OCI-M2 (cell line): ENCODE results near the gene TRPV6.

Experiments used
- DNase-seq: peaks from one replicate; lab custom pipeline; 2025; ENCODE audit not compliant: unreplicated experiment; lab: John Stamatoyannopoulos, UW

Gene TRPV6

DNA sequence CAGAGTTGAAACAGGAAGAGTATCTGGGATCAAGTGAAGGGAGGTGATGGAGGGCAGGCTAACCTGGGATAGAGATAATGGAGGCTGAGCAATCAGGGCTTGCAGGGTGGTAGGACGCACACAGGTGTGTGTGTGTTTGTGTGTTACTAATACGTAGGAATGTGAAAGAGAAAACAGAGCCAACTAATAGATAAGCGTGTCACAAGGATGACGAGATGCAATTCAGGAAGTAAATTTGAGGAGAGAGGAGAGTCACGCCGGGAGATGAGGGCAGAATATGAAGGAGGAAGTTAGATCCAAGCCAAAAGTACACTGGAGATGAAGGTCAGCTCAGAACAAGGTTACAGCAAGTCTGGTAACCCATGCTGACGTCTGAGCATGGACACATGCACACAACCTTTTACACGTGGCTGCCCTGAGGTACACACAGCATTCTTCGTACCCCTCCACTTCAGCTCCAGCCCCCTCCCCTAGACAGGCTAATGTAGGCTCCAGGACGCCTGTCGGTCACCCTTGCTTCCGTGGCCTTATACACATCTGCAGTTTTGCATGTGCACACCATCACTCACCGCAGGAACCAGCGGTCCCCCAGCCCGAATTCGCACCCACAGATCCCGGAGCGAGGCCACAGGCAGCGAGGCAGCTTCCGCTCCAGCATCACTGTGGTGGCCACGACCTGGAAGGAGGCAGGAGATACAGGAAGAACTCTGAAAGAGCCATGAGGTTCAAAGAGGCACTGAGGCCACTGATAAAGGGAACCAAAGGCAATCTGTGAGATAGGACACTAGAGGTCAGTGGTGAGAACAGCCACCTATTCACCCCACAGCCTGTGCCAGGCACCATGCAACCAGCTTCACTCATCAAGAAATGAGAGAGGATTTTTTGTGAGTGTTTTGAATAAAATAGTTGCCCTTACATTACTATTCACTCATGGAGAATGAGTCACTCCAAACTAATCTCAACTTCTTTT is 23.7 kb upstream of the TRPV6 start:
- DNase-seq = no peak

DNA sequence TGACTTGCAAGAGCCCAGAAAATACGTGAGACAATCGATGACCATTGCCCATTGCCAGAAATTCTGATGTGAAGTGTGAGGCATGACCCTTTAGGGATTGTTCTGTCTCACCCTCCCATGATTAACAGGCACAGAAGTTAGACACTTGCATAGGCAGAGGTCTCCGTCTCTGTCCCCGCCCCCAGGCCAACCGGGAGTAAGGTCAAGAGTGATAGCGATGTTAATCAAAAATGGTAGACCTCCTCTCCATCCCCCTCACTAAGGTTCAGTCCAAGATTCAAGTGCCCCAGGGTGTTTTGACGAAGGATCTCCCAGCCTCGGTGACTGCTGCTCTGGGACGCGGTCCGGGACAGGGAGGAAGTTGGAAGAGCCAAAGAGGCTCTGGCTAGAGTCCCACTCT is 22.7 kb upstream of the TRPV6 start:
- DNase-seq = no peak

DNA sequence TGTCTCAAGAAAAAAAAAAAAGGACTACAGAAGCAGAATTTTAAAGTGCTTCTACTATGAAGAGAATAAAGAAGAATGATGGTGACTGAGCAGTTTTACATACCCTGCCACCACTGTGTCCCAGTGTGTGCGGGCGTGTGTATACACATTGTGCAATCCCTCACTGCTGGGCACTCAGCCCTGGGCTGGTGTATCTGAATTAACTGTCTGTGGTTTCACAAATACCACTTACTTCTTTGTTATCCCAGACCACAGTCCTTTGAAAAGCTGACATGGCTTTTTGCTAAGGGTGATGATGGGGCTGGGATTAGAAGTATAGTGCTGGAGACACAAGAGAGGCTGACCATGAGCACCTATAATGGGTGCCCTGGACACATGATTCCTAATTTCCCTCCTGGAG is 21.1 kb upstream of the TRPV6 start:
- no peak for DNase-seq

DNA sequence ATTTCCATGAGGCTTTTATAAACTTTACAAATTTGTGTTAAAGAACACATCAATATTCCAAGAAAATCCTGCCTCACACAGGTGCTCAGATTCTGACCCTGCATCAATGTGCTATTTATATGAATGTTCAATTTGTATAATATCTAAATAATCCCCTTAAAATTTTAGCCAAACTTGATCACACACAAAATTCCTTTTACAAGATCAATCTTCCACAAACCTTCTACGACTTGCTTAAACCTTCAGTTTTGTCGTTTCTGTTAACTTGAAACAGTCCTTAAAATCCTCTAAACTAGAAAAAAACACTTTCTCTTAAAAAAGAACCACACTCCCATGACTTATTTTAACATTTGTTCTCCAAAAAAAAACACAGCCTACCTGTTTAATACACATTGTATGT is 20.2 kb upstream of the TRPV6 start:
- no peak for DNase-seq

DNA sequence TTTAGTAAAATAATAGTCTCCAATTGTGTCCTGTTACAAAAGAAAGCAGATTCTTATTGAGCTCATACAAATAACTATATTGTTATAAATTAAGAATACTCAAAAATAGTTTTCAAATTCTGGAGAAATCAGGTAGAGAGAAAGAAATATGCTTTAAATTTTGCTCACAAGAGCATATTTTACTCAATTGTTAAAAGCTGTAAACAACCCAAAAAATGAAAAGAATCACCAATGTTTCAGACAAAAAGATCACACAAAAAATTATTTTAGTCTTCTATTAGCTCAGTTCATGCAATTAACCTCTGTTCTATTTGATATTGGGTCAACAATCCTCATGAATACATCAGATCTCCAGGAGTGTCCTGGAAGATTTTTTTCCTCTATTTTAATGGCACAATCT is 18.6 kb upstream of the TRPV6 start:
- no peak for DNase-seq

DNA sequence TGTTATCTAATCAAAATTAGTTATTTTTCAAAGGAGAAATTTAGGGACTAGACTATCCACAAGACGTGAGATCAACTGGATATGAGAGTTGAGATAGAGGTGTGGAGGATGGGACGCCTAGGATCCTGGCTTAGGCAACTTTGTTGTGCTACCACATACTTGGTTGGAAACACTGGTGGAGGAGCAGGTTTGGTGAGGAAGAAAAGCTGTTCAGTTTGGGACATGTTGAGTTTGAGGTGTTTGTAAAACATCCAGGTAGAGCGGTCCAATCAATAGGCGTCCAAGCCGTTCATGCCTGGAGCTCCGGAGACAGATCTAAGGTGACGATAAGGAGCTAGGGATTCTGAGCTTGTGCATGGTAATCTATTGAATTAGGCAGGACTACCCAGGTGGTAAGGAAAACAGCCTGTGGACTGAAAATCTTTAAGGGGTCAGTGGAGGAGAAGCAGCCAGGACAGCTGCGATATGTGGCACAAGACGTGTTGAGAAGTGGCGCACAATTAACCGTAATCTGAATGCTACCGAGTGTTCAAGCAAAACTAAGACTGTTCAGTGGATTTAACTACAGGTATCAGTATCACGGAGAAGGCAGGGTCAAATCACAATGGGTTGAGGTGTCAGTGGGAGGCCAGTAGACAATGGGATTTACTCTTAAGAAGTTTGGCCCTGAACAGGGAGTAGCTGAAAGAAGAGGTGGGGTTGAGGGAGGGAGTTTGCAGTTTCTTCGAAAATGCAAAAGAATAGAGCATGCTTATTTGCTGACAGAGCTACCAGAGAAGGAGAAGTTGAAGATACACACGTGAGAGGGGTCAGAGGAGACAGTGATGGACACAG is 16.1 kb upstream of the TRPV6 start:
- no peak for DNase-seq

DNA sequence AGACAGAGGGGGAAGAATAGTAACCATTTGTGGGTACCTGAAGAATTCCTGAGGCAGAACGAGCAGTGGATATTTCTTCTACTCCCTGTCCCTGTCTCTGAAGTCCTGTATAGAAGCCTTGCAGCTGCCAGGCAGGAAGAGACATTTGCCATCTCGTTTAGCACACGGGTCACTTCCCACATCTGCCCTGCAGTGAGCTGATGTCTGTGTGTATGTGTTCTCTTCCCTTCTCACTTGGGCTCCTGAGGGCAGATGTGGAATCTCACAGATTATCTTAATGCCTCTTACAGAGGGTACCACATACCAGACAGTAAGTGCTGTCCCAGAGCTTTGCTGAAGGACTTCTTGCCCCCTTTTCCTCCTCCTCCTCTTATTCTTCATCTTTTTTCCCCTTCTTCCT is 14.1 kb upstream of the TRPV6 start:
- no peak for DNase-seq

DNA sequence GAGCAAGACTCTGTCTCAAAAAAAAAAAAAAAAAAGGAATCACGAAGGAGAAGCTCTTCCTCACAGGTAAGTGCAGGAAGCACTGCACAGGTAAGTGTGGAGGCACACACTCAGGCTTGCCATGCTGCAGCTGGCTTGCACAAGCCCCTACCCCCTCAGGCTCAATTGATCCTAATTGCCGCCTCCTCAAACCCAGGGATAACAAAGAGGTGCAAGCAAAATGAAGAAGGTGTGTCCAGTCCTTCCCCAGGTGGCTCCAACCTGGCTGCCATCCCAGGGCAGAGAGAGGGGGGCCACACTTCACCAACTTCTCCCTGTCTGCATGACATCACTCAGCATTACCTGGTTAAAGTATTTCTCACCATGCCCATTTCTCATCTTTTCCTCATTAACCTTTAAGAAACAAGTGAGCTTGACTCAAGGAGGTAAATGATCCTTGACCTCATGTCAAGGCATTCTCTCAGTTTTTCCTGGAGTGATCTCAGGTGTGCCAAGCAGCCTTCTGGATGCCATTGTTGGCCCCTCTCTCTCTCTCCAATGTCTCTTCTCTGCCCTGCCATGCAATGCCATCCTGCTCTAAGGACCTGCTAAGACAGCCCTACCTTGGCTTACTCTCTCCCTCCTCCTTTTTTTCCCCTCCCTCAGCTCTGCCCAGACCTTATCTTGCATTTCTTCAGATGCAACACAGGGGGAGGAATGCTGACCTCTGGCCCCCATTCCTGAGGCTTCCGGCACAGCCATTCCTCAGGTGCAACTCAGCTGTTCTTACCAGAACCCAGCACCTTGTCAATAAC is 13.0 kb upstream of the TRPV6 start:
- DNase-seq = no peak

DNA sequence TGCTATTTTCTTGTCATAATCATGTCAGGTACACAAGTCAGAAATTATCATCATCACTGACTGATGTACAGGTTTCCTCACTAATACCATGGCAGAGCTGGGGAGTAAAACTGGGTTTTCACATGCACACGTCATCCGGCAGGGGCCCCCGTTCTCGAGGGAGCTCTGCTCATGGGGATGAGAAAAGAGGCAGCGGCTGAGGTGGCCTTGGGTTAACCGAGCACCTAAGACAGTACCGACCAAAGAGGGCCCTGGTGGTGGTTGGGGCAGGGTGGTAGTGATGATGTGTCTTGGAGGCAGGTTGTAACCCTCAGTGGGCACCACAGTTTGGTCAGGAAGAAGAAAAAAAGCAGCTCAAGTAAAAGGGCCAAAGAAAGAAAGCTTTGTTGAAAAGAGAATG is 12.1 kb upstream of the TRPV6 start:
- DNase-seq = no peak

DNA sequence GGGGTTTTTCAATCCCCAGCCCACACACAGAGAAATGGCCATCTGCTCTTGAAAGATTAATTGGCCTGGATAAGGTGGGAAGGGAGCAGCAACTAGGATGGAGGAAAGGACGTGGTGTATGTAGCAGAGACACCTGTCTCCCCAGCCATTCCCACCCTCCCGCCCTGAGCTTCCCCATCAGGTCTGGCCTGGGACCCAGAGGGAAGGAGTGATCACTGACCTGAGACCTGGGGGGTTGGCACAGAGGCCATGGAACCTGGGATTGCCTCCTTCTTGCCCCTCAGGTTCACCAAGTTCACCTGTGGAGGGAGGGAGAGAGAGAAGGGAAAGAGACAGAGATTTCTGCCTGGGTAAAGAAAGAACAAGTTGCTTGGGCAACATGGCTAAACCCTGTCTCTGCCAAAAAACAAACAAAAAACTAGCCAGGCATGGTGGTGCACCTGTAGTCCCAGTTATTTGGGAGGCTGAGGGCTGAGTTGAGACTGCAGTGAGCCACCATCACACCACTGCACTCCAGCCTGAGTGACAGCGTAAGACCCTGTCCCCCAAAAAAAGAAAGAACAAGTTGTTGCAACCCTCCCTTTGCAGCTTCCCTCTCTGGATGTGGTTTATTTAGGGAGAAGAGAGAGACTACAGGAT is 11.3 kb upstream of the TRPV6 start:
- DNase-seq = no peak

DNA sequence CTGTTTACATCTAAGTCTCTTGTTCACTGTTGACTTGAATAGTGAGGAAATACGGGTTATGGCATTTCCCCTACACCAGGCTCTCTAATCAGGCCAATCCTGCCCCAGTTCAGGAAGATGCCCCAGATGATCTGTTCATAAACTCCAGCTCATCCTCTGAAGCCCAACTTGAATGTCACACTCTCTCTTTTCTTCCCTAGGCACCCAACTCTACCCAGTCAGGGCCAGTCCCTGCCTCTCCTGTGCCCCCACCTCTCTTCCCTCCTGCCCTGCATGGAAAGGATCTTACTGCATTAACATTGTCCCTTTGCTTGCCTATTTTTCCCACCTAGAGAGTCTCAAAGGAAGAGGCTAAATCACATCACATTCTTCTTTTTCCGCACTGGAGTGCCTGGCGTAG is 10.6 kb upstream of the TRPV6 start:
- DNase-seq = no peak

DNA sequence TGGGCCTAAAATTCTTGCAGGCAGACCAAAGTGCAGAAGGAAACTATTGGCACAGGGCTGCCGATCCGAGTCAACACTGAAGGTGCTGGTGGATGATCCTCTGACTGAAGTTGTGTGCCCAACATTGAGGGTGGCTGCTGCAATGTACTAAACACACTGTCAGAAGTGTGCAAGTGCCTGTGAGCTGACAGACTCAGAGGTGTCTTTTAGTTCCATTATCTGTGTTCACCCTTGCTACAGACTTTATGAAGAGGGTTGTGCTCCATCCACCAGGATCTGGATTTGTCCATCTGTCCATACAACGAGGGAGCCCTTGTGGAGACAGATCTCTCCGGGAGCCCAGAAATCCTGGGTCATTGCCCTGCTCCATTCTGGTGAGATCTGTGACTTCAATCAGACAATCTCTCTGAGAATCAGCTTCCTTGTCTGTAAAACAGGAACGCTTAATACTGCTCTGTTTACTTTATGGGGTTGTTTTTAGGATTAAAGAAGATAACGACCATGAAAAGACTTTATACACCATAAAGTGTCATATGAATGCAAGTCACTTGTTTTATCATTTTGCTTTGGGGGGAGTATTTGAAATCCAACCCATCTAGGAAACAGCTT is 9.5 kb upstream of the TRPV6 start:
- DNase-seq = no peak

DNA sequence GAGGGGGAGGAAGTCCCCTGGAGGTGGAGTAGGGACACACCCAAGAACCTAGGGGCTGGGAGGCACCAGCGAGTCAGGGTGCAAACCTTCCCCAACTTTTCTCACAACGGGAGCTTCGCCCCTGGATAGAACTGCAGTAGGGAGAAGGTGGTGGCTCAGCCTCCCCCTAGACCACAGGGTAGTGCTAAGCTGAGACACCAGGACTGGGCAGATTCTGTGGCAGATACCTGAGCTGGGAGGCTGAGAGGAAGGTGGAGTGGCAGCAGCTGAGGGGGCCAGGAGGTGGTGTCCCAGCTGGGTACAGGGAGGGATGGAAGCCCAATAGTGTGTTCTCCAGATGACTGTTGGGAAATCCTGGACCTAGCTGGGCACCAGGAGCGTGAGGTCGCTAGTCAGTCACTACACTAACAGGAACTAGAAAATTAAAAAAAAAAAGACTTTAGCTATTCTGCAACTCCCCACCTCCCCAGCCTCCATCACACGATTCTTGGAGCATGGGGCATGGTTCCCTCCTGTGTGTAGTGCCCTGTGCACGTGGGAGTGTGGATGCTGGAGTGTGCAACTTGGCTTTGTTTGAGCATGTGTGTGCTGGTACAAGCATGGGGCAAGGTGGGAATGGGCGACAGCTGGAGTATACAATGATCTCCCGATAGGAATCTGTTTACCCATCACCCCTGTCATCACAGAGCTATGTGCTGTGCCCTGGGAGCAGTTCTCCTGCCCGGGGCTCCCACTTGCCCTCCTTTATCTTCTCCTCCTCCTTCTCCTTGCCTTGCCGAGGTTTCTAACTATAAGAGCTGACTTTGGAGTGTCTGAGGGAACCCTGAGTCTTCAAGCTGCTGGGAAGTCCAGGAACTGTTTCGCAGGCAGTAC is 8.8 kb upstream of the TRPV6 start:
- DNase-seq = no peak

DNA sequence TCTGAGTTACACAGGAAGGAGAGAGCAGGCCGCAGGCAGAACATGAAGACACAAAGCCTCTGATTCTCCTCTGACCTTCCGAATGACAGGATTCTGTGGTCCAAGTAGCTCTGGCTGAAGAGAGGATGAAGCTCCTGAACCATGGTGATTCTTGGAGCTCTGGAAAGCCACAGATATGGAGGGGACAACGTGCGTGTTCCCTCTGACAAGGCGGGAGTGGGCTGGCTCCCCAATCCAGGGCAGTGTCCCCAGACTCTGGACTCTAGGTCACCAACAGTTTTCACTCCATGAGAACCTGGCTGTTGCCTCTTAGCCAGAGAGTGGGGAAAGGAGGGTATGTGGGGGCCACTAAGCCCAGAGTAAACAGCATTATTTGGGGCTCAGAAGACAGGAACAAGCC is 7.4 kb upstream of the TRPV6 start:
- no peak for DNase-seq

DNA sequence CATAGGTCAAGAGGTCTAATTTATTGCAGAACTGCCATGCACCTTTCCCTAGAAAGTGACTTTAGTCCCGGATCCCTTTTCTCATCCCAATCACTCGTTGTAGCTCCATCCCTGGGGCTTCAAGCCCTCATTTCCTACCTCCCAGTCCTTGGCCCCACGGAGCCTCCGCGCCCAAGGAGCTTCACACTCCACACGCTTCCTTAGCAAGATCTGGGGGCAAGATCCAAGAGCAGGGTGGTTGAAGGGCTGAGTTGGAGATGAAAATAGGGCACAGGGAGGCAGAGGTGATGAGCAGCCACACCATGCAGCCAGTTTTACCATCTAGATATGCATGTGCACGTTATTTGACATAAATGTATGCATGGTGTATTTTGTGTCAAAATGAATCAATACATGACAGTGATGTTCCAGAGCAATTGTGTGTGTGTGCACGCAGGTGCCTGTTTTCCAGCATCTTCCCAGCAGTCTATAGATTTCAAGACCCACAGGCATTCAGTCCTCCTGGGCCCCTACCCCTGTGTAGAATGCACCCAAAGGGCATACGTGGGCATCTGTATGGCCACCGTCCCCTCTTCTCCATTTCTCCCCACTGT is 6.0 kb upstream of the TRPV6 start:
- DNase-seq = no peak

DNA sequence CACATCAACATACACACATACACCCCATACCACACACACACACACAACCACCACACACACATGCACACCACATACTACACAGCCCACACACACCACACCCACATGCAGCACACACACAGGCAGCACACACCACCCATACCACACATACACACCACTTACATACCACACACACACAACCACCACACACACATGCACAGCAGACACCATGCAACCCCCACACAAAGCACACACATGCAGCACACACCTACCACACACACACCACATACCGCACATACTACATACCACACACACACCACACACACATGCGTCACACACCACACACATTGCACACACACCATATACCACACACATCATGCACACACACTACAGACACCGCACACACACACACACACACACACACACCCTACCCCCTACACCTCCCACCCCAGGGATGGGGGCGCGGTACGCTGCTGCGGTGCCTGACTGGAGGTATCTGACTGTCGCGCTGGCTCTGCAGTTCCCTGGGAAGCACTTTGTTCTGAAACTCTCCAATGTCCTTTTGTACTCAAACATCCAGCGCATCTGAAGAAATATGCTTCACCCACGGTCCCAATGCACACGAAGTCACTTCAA is 5.4 kb upstream of the TRPV6 start:
- DNase-seq = no peak

DNA sequence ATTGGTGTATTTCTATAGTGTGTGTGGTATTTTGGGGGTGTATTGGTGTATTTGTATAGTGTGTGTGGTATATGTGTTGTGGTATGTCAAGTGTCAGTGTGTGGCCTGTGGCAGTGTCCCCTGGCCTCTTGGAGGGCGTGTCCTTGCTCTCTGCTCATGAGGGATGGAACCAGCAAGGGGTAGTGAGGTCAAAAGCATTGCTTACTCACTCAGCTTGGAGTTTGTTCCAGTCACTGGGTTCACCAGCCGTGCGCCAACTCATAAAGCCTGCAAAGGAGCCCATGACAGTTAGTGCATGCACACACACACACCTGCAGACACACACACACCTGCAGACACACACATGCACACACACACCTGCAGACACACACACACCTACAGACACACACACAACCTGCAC is 4.3 kb upstream of the TRPV6 start:
- no peak for DNase-seq

DNA sequence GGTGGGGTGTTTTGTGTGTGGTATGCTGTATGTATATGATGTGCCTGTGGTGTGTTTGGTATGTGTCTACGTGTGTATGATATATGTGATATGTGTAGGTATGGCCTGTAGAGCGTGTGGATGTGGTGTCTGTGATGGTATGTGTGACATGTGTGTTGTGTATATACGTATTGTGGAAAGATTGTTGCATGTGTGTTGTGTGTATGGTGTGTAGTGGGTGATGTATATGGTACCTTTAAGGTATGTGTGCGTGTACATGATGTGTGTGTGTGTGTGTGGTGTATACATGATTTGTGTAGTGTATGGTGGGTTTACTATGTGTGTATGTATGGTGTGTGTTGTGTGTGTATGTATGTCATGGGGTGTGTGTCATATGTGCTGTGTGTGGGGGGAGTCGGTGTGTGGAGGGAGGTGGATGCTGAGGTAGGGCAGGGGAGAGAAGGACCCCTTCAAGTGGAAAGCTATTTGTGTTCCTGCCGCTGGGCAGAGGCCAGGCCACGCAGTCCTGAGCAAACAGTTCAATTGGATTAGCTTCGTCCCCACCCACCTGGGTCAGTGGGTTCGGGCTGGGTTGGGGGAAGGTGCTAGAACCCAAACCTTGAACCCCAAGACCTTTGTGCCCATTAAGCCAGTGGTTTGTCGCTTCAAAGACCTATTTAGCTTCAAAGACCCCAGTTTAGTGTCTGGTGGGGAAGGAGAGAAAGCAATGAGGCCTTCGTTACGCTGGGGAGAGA is 1.9 kb upstream of the TRPV6 start:
- DNase-seq = no peak
